Measurements from ENCODE around the gene DGKD.

DNA sequence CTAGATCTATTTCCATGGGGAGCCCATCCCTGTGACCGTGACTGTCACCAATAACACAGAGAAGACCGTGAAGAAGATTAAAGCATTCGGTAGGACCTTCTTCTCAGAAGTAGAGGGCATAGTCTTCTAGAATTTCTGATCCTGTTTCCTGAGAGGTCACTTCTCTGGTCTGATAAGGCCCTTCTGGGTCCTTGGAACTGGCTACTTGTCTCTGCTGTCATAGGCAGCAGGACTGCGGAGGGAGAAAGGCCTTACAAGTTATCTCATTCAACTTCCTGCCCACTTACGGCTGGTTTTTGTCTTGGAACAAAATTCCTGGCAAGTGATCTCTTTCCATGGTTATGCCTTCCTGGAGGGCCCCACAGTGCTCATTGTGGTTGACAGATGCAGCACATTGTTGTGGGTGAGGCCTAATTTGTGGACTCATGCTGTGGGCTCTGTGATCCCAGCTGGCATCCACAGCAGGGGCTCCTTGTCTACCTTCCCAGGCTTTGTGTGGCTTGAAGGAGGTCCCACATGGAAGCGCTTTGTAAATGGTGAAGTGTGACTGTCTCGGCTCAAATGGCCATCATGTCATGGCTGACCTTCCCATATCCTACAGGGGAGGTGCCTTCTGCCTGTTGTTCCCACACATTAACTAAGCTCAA is 24.7 kb upstream of the DGKD start:
- TF ChIP-seq, protein P1, sequence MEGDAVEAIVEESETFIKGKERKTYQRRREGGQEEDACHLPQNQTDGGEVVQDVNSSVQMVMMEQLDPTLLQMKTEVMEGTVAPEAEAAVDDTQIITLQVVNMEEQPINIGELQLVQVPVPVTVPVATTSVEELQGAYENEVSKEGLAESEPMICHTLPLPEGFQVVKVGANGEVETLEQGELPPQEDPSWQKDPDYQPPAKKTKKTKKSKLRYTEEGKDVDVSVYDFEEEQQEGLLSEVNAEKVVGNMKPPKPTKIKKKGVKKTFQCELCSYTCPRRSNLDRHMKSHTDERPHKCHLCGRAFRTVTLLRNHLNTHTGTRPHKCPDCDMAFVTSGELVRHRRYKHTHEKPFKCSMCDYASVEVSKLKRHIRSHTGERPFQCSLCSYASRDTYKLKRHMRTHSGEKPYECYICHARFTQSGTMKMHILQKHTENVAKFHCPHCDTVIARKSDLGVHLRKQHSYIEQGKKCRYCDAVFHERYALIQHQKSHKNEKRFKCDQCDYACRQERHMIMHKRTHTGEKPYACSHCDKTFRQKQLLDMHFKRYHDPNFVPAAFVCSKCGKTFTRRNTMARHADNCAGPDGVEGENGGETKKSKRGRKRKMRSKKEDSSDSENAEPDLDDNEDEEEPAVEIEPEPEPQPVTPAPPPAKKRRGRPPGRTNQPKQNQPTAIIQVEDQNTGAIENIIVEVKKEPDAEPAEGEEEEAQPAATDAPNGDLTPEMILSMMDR (conservative IDR thresholded peaks at IDR 0.05; ENCODE audit: low read length), result no peak
- no peak for TF ChIP-seq EZH2phosphoT487 (IDR thresholded peaks at IDR 0.05; ENCODE audit: borderline replicate concordance)

Data from Loucy (cell line).